ENCODE results near the gene DRD2.
"Not testable (repeated sequence)": the region's sequence is repeated elsewhere in the genome, so short reads cannot be mapped to it uniquely, and the experiment has no call there.

The DRD2 gene

GRCh38 chr11:113475160-113475761, at the start of gene DRD2:
Gene DRD2, minus strand, starts transcription at chr11:113475398. Its CDS starts 50,747 bp downstream, at chr11:113424651.
- Histone ChIP-seq H3K9ac (ENCODE audit: low read length in 2 of 2) (no peak within 1 kb of the TSS), H3K4me1 (ENCODE audit: control insufficient read depth, insufficient read depth, low read length) (peaks cover 2% of the 10 kb centered on the region), H3K27me3 (ENCODE audit: control insufficient read depth in 1 of 2, insufficient read depth in 2 of 2, low read length in 2 of 2) (peaks cover 60 to 64% of the 10 kb centered on the region in 2 donors), H3K36me3 (ENCODE audit: control insufficient read depth in 2 of 2, insufficient read depth in 2 of 2, low read length in 2 of 2) (no peaks in the 10 kb centered on the region), H3K27ac (ENCODE audit: low read length) (no peak within 1 kb of the TSS), H3K4me3 (ENCODE audit: low read length in 2 of 2) (peak within 1 kb of the TSS in 1 of 2 donors; percentile 49), H3K9me3 (ENCODE audit: control insufficient read depth in 2 of 2, low read length in 2 of 2) (no peaks in the 10 kb centered on the region)

GRCh38 chr11:113523906-113524305, 48.7 kb upstream of the DRD2 start:
- not testable (repeated sequence) for H3K4me3 ChIP-seq (ENCODE audit: low read length in 2 of 2); H3K4me1 ChIP-seq (ENCODE audit: control insufficient read depth, insufficient read depth, low read length); H3K9me3 ChIP-seq (ENCODE audit: control insufficient read depth in 2 of 2, low read length in 2 of 2); H3K27me3 ChIP-seq (ENCODE audit: control insufficient read depth in 1 of 2, insufficient read depth in 2 of 2, low read length in 2 of 2); H3K9ac ChIP-seq (ENCODE audit: low read length in 2 of 2); H3K36me3 ChIP-seq (ENCODE audit: control insufficient read depth in 2 of 2, insufficient read depth in 2 of 2, low read length in 2 of 2); H3K27ac ChIP-seq (ENCODE audit: low read length)

- Histone ChIP-seq H3K9me3 (ENCODE audit: control insufficient read depth in 2 of 2, low read length in 2 of 2) (peaks cover 3 to 5% of the 10 kb centered on the region in 2 donors), H3K9ac (ENCODE audit: low read length in 2 of 2) (no peak overlapping the region), H3K27ac (ENCODE audit: low read length) (no peak overlapping the region), H3K36me3 (ENCODE audit: control insufficient read depth in 2 of 2, insufficient read depth in 2 of 2, low read length in 2 of 2) (no peaks in the 10 kb centered on the region), H3K27me3 (ENCODE audit: control insufficient read depth in 1 of 2, insufficient read depth in 2 of 2, low read length in 2 of 2) (peaks cover 0 to 3% of the 10 kb centered on the region in 2 donors), H3K4me3 (ENCODE audit: low read length in 2 of 2) (no peak overlapping the region), H3K4me1 (ENCODE audit: control insufficient read depth, insufficient read depth, low read length) (no peaks in the 10 kb centered on the region)
Observed at GRCh38 chr11:113521737-113522517, 46.7 kb upstream of the DRD2 start.

- Histone ChIP-seq H3K36me3 (ENCODE audit: control insufficient read depth in 2 of 2, insufficient read depth in 2 of 2, low read length in 2 of 2) (no peaks in the 10 kb centered on the region), H3K4me3 (ENCODE audit: low read length in 2 of 2) (no peak overlapping the region), H3K4me1 (ENCODE audit: control insufficient read depth, insufficient read depth, low read length) (no peaks in the 10 kb centered on the region), H3K27ac (ENCODE audit: low read length) (no peak overlapping the region), H3K9me3 (ENCODE audit: control insufficient read depth in 2 of 2, low read length in 2 of 2) (peaks cover 3 to 5% of the 10 kb centered on the region in 2 donors), H3K9ac (ENCODE audit: low read length in 2 of 2) (no peak overlapping the region), H3K27me3 (ENCODE audit: control insufficient read depth in 1 of 2, insufficient read depth in 2 of 2, low read length in 2 of 2) (peaks cover 0 to 3% of the 10 kb centered on the region in 2 donors)
Observed at GRCh38 chr11:113519989-113520613, 44.9 kb upstream of the DRD2 start.

- Histone ChIP-seq H3K4me1 (ENCODE audit: control insufficient read depth, insufficient read depth, low read length) (no peaks in the 10 kb centered on the region), H3K9me3 (ENCODE audit: control insufficient read depth in 2 of 2, low read length in 2 of 2) (peaks cover 3 to 5% of the 10 kb centered on the region in 2 donors), H3K27ac (ENCODE audit: low read length) (no peak overlapping the region), H3K36me3 (ENCODE audit: control insufficient read depth in 2 of 2, insufficient read depth in 2 of 2, low read length in 2 of 2) (no peaks in the 10 kb centered on the region), H3K4me3 (ENCODE audit: low read length in 2 of 2) (no peak overlapping the region), H3K9ac (ENCODE audit: low read length in 2 of 2) (no peak overlapping the region), H3K27me3 (ENCODE audit: control insufficient read depth in 1 of 2, insufficient read depth in 2 of 2, low read length in 2 of 2) (peaks cover 0 to 3% of the 10 kb centered on the region in 2 donors)
Observed at GRCh38 chr11:113518716-113519495, 43.7 kb upstream of the DRD2 start.

DNA sequence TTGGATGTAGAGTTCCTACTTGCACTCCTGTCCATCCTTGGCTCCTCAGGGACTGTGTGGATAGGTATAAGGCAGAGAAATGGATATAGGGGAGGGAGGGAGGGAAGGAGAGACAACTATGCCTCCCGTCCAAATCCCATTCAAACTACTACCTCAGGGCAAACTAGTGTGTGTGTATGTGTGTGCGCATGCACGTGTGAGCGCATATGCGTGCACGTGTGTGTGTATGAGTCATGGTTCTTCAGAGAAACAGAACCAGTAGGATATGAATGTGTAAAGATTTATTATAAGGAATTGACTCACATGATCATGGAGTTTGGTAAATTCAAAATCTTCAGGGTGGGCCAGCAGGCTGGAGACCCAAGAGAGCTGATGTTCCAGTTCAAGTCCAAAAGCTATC, 42.2 kb upstream of the DRD2 start:
- Histone ChIP-seq H3K4me3 (ENCODE audit: low read length in 2 of 2) (no peak overlapping the region), H3K9me3 (ENCODE audit: control insufficient read depth in 2 of 2, low read length in 2 of 2) (peaks cover 3 to 5% of the 10 kb centered on the region in 2 donors), H3K27me3 (ENCODE audit: control insufficient read depth in 1 of 2, insufficient read depth in 2 of 2, low read length in 2 of 2) (peaks cover 0 to 3% of the 10 kb centered on the region in 2 donors), H3K27ac (ENCODE audit: low read length) (no peak overlapping the region), H3K4me1 (ENCODE audit: control insufficient read depth, insufficient read depth, low read length) (no peaks in the 10 kb centered on the region), H3K9ac (ENCODE audit: low read length in 2 of 2) (no peak overlapping the region), H3K36me3 (ENCODE audit: control insufficient read depth in 2 of 2, insufficient read depth in 2 of 2, low read length in 2 of 2) (no peaks in the 10 kb centered on the region)

- H3K9me3 ChIP-seq (ENCODE audit: control insufficient read depth in 2 of 2, low read length in 2 of 2) = peaks cover 3 to 5% of the 10 kb centered on the region in 2 donors
- no peak overlapping the region for H3K27ac ChIP-seq (ENCODE audit: low read length)
- H3K4me1 ChIP-seq (ENCODE audit: control insufficient read depth, insufficient read depth, low read length) = no peaks in the 10 kb centered on the region
- H3K36me3 ChIP-seq (ENCODE audit: control insufficient read depth in 2 of 2, insufficient read depth in 2 of 2, low read length in 2 of 2) = no peaks in the 10 kb centered on the region
- no peak overlapping the region for H3K9ac ChIP-seq (ENCODE audit: low read length in 2 of 2)
- no peaks in the 10 kb centered on the region for H3K27me3 ChIP-seq (ENCODE audit: control insufficient read depth in 1 of 2, insufficient read depth in 2 of 2, low read length in 2 of 2)
- no peak overlapping the region for H3K4me3 ChIP-seq (ENCODE audit: low read length in 2 of 2)
Observed at GRCh38 chr11:113514856-113515255, 39.7 kb upstream of the DRD2 start.

DNA sequence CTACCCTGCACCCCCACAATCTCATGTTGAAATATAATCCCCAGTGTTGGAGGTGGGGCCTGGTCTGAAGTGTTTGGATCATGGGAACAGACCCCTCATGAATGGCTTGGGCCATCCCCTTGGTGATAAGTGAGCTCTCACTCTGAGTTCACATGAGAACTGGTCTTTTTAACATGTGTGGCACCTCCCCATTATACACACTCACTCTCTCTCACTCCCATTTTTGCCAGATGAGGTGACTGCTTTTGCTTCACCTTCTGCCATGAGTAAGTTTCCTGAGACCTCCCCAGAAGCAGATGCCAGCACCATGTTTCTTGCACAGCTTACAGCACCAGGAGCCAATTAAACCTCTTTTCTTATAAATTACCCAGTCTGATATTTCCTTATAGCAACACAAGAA, 32.1 kb upstream of the DRD2 start:
- no peak overlapping the region for H3K4me3 ChIP-seq (ENCODE audit: low read length in 2 of 2)
- H3K4me1 ChIP-seq (ENCODE audit: control insufficient read depth, insufficient read depth, low read length) = no peaks in the 10 kb centered on the region
- no peaks in the 10 kb centered on the region for H3K36me3 ChIP-seq (ENCODE audit: control insufficient read depth in 2 of 2, insufficient read depth in 2 of 2, low read length in 2 of 2)
- no peaks in the 10 kb centered on the region for H3K9me3 ChIP-seq (ENCODE audit: control insufficient read depth in 2 of 2, low read length in 2 of 2)
- H3K27ac ChIP-seq (ENCODE audit: low read length) = no peak overlapping the region
- H3K9ac ChIP-seq (ENCODE audit: low read length in 2 of 2) = no peak overlapping the region
- H3K27me3 ChIP-seq (ENCODE audit: control insufficient read depth in 1 of 2, insufficient read depth in 2 of 2, low read length in 2 of 2) = peaks cover 0 to 2% of the 10 kb centered on the region in 2 donors

DNA sequence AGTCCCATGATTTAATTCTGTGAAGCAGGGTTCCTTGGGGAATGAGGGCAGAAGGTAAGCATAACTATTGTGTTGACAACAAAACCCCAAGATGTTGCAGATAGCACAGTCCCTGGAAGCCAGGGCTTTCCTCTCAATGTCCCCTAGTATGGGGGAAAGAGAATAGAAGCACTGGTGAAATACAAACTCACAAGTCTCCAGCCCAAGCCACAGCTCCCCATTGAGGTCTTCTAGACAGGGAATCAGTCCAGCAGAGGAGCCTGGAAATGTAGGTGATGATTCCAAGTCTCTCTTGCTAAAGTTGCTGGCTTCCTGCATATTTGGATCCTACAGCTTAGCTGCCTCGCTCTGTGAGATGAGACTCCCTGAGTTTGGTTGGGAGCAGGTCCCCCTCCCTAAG, 31.7 kb upstream of the DRD2 start:
- no peak overlapping the region for H3K4me3 ChIP-seq (ENCODE audit: low read length in 2 of 2)
- no peaks in the 10 kb centered on the region for H3K9me3 ChIP-seq (ENCODE audit: control insufficient read depth in 2 of 2, low read length in 2 of 2)
- no peaks in the 10 kb centered on the region for H3K36me3 ChIP-seq (ENCODE audit: control insufficient read depth in 2 of 2, insufficient read depth in 2 of 2, low read length in 2 of 2)
- H3K27ac ChIP-seq (ENCODE audit: low read length) = no peak overlapping the region
- H3K9ac ChIP-seq (ENCODE audit: low read length in 2 of 2) = no peak overlapping the region
- peaks cover 0 to 2% of the 10 kb centered on the region in 2 donors for H3K27me3 ChIP-seq (ENCODE audit: control insufficient read depth in 1 of 2, insufficient read depth in 2 of 2, low read length in 2 of 2)
- no peaks in the 10 kb centered on the region for H3K4me1 ChIP-seq (ENCODE audit: control insufficient read depth, insufficient read depth, low read length)

DNA sequence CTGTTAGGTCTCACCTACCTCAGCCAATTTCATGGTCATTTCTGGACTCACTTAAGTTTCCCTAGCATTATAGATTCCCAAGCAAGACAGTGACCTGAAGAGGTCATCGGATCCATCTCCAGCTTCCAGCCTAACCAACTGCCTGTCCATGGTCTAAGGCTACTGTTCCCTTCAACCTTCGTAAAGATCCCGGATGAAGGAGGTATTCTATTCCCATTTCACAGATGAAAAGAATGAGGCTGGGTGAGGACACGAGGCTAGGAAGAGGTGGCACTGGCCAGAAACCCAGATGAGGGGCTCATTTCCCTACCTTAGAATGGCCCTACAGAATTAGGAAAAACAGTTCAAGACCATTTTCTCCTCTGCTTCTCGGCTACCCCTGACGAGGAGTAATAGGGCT, 31.3 kb upstream of the DRD2 start:
- Histone ChIP-seq H3K4me1 (ENCODE audit: control insufficient read depth, insufficient read depth, low read length) (no peaks in the 10 kb centered on the region), H3K4me3 (ENCODE audit: low read length in 2 of 2) (no peak overlapping the region), H3K36me3 (ENCODE audit: control insufficient read depth in 2 of 2, insufficient read depth in 2 of 2, low read length in 2 of 2) (no peaks in the 10 kb centered on the region), H3K27ac (ENCODE audit: low read length) (no peak overlapping the region), H3K9ac (ENCODE audit: low read length in 2 of 2) (no peak overlapping the region), H3K9me3 (ENCODE audit: control insufficient read depth in 2 of 2, low read length in 2 of 2) (no peaks in the 10 kb centered on the region), H3K27me3 (ENCODE audit: control insufficient read depth in 1 of 2, insufficient read depth in 2 of 2, low read length in 2 of 2) (peaks cover 0 to 2% of the 10 kb centered on the region in 2 donors)
